HL-60 (cell line): ENCODE data around the gene PPP6R2.

Experiments used
- GABPA ChIP-seq: IDR thresholded peaks from 2 replicates; pipeline ENCODE4 v1.6.1; 2012; ENCODE audit warnings: low read depth
- TF ChIP-seq, protein P1 (sequence below): IDR thresholded peaks from one replicate; pipeline ENCODE4 v1.5.1; 2011; ENCODE audit warnings: low read length, control low read depth, inconsistent platforms; ENCODE audit not compliant: insufficient read depth

DNA sequence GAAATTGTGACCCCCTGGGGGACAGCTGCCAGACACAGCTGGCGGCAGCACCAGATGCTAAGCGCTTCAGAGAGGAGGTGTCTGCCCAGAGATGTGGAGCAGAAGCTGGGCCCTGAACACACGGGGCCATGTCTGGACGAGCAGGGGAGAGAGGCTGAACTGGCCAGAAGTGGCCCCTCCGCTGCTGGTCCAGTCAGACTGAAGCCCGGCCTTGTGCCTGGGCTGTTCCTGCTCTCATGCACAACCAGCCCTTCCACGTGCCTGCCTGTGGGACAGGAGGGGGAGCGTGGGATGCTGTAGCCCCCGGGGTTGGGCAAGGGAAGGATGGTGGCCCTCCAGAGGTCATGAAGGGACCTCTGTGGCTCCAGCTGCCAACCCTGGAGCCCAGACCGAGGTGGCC is 140.0 kb downstream of the PPP6R2 start:
- no peak for TF ChIP-seq GABPA
- TF ChIP-seq, protein P1, sequence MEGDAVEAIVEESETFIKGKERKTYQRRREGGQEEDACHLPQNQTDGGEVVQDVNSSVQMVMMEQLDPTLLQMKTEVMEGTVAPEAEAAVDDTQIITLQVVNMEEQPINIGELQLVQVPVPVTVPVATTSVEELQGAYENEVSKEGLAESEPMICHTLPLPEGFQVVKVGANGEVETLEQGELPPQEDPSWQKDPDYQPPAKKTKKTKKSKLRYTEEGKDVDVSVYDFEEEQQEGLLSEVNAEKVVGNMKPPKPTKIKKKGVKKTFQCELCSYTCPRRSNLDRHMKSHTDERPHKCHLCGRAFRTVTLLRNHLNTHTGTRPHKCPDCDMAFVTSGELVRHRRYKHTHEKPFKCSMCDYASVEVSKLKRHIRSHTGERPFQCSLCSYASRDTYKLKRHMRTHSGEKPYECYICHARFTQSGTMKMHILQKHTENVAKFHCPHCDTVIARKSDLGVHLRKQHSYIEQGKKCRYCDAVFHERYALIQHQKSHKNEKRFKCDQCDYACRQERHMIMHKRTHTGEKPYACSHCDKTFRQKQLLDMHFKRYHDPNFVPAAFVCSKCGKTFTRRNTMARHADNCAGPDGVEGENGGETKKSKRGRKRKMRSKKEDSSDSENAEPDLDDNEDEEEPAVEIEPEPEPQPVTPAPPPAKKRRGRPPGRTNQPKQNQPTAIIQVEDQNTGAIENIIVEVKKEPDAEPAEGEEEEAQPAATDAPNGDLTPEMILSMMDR = no peak
